ENCODE measurements around the gene YIPF2.
"Not testable (repeated sequence)": the region's sequence is repeated elsewhere in the genome, so short reads cannot be mapped to it uniquely, and the experiment has no call there.

The YIPF2 gene

GRCh38 chr19:10963865-10964264, 35.4 kb upstream of the YIPF2 start:
- Histone ChIP-seq H3K27me3 (ENCODE audit: control insufficient read depth in 1 of 2, insufficient read depth in 2 of 2, low read length in 2 of 2) (no peaks in the 10 kb centered on the region), H3K4me1 (ENCODE audit: control insufficient read depth in 1 of 2, insufficient read depth in 2 of 2, low read length in 2 of 2) (peaks cover 32 to 43% of the 10 kb centered on the region in 2 donors), H3K9me3 (ENCODE audit: control insufficient read depth in 1 of 2, low read length in 2 of 2) (no peaks in the 10 kb centered on the region), H3K27ac (ENCODE audit: low read depth, low read length) (no peak overlapping the region), H3K4me3 (ENCODE audit: low read depth in 1 of 2, low read length in 2 of 2) (no peak overlapping the region), H3K36me3 (ENCODE audit: control insufficient read depth in 1 of 2, insufficient read depth in 2 of 2, low read length in 2 of 2) (no peaks in the 10 kb centered on the region), H3K9ac (ENCODE audit: low read depth in 1 of 2, low read length in 2 of 2) (no peak overlapping the region)

- peaks cover 23 to 35% of the 10 kb centered on the region in 2 donors for H3K4me1 ChIP-seq (ENCODE audit: control insufficient read depth in 1 of 2, insufficient read depth in 2 of 2, low read length in 2 of 2)
- no peaks in the 10 kb centered on the region for H3K9me3 ChIP-seq (ENCODE audit: control insufficient read depth in 1 of 2, low read length in 2 of 2)
- H3K27me3 ChIP-seq (ENCODE audit: control insufficient read depth in 1 of 2, insufficient read depth in 2 of 2, low read length in 2 of 2), result no peaks in the 10 kb centered on the region
- H3K9ac ChIP-seq (ENCODE audit: low read depth in 1 of 2, low read length in 2 of 2), result no peak overlapping the region
- no peaks in the 10 kb centered on the region for H3K36me3 ChIP-seq (ENCODE audit: control insufficient read depth in 1 of 2, insufficient read depth in 2 of 2, low read length in 2 of 2)
- no peak overlapping the region for H3K27ac ChIP-seq (ENCODE audit: low read depth, low read length)
- no peak overlapping the region for H3K4me3 ChIP-seq (ENCODE audit: low read depth in 1 of 2, low read length in 2 of 2)
These were observed 34.4 kb upstream of the YIPF2 start for GRCh38 chr19:10962863-10963262.

- Histone ChIP-seq H3K4me1 (ENCODE audit: control insufficient read depth in 1 of 2, insufficient read depth in 2 of 2, low read length in 2 of 2) (peaks cover 23 to 30% of the 10 kb centered on the region in 2 donors), H3K4me3 (ENCODE audit: low read depth in 1 of 2, low read length in 2 of 2) (peak overlapping the region; percentile 89 to 98), H3K27me3 (ENCODE audit: control insufficient read depth in 1 of 2, insufficient read depth in 2 of 2, low read length in 2 of 2) (no peaks in the 10 kb centered on the region), H3K27ac (ENCODE audit: low read depth, low read length) (peak overlapping the region; percentile 32), H3K9ac (ENCODE audit: low read depth in 1 of 2, low read length in 2 of 2) (peak overlapping the region; percentile 77 to 86), H3K9me3 (ENCODE audit: control insufficient read depth in 1 of 2, low read length in 2 of 2) (no peaks in the 10 kb centered on the region), H3K36me3 (ENCODE audit: control insufficient read depth in 1 of 2, insufficient read depth in 2 of 2, low read length in 2 of 2) (no peaks in the 10 kb centered on the region)
These were observed 32.8 kb upstream of the YIPF2 start for GRCh38 chr19:10961073-10961860.

GRCh38 chr19:10960314-10961072, 32.1 kb upstream of the YIPF2 start, which contains the start of gene SMARCA4:
Gene SMARCA4, plus strand, starts transcription at chr19:10961030. Its CDS starts 23,122 bp downstream, at chr19:10984152.
- H3K4me3 ChIP-seq (ENCODE audit: low read depth in 1 of 2, low read length in 2 of 2), result peak within 1 kb of the TSS; percentile 89 to 98
- peak within 1 kb of the TSS; percentile 89 for H3K27ac ChIP-seq (ENCODE audit: low read depth, low read length)
- peak within 1 kb of the TSS; percentile 89 to 90 for H3K9ac ChIP-seq (ENCODE audit: low read depth in 1 of 2, low read length in 2 of 2)
- H3K27me3 ChIP-seq (ENCODE audit: control insufficient read depth in 1 of 2, insufficient read depth in 2 of 2, low read length in 2 of 2), result no peaks in the 10 kb centered on the region
- no peaks in the 10 kb centered on the region for H3K36me3 ChIP-seq (ENCODE audit: control insufficient read depth in 1 of 2, insufficient read depth in 2 of 2, low read length in 2 of 2)
- no peaks in the 10 kb centered on the region for H3K9me3 ChIP-seq (ENCODE audit: control insufficient read depth in 1 of 2, low read length in 2 of 2)
- peaks cover 23 to 30% of the 10 kb centered on the region in 2 donors for H3K4me1 ChIP-seq (ENCODE audit: control insufficient read depth in 1 of 2, insufficient read depth in 2 of 2, low read length in 2 of 2)

DNA sequence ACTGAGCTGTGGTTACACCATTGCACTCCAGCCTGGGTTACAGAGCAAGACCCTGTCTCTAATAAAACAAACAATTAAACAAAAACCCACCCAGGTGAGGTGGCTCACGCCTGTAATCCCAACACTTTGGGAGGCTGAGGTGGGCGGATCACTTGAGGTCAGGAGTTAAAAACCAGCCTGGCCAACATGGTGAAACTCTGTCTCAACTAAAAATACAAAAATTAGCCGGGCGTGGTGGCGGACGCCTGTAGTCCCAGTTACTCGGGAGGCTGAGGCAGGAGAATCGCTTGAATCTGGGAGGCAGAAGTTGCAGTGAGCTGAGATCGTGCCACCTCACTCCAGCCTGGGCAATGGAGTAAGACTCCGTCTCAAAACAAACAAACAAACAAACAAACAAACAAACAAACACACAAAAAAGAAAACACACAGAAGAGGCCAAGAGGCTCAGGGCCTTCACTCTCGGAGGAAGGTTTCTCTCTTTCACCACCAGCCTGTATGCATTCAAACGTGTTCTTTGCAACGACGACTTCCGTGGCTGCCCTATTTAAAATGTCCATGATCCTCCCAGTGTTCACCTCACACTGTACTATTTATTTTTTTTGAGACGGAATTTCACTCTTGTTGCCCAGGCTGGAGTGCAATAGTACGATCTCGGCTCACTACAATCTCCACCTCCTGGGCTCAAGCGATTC, 31.0 kb upstream of the YIPF2 start:
- peaks cover 23 to 30% of the 10 kb centered on the region in 2 donors for H3K4me1 ChIP-seq (ENCODE audit: control insufficient read depth in 1 of 2, insufficient read depth in 2 of 2, low read length in 2 of 2)
- peak overlapping the region; percentile 89 to 90 for H3K9ac ChIP-seq (ENCODE audit: low read depth in 1 of 2, low read length in 2 of 2)
- H3K27me3 ChIP-seq (ENCODE audit: control insufficient read depth in 1 of 2, insufficient read depth in 2 of 2, low read length in 2 of 2); H3K9me3 ChIP-seq (ENCODE audit: control insufficient read depth in 1 of 2, low read length in 2 of 2); H3K36me3 ChIP-seq (ENCODE audit: control insufficient read depth in 1 of 2, insufficient read depth in 2 of 2, low read length in 2 of 2); H3K27ac ChIP-seq (ENCODE audit: low read depth, low read length): not testable (repeated sequence)
- peak overlapping the region in 1 of 2 donors; percentile 65 for H3K4me3 ChIP-seq (ENCODE audit: low read depth in 1 of 2, low read length in 2 of 2)

- no peaks in the 10 kb centered on the region for H3K36me3 ChIP-seq (ENCODE audit: control insufficient read depth in 1 of 2, insufficient read depth in 2 of 2, low read length in 2 of 2)
- no peaks in the 10 kb centered on the region for H3K9me3 ChIP-seq (ENCODE audit: control insufficient read depth in 1 of 2, low read length in 2 of 2)
- H3K4me1 ChIP-seq (ENCODE audit: control insufficient read depth in 1 of 2, insufficient read depth in 2 of 2, low read length in 2 of 2), result peaks cover 0 to 10% of the 10 kb centered on the region in 2 donors
- H3K9ac ChIP-seq (ENCODE audit: low read depth in 1 of 2, low read length in 2 of 2), result no peak overlapping the region
- H3K27me3 ChIP-seq (ENCODE audit: control insufficient read depth in 1 of 2, insufficient read depth in 2 of 2, low read length in 2 of 2), result no peaks in the 10 kb centered on the region
- H3K4me3 ChIP-seq (ENCODE audit: low read depth in 1 of 2, low read length in 2 of 2), result no peak overlapping the region
- no peak overlapping the region for H3K27ac ChIP-seq (ENCODE audit: low read depth, low read length)
These were observed 24.4 kb upstream of the YIPF2 start for GRCh38 chr19:10952809-10953208.

DNA sequence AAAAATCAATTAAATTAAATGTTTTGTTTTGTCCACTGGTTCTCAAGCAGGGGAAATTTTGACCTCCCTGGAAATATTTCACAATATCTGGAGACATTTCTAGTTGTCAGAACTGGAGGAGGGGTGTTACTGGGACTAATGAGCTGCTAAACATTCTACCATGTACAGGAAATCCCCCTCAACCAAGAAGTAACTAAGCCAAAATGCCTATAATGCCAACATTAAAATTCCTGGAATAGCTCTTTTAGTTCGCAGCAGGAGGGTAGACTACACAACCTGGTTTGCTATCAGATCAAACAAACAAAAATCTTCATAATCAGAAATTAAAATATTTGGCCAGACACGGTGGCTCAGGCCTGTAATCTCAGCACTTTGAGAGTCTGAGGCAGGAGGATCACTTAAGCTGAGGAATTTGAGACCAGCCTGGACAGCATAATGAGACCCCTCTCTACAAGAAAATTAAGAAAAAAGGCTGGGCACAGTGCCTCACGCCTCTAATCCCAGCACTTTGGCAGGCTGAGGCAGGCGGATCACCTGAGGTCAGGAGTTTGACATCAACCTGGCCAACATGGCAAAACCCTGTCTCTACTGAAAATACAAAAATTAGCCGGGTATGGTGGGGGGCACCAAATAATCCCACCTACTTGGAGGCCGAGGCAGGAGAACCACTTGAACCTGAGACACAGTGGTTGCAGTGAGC, 18.7 kb upstream of the YIPF2 start:
- H3K9me3 ChIP-seq (ENCODE audit: control insufficient read depth in 1 of 2, low read length in 2 of 2), result no peaks in the 10 kb centered on the region
- no peak overlapping the region for H3K4me3 ChIP-seq (ENCODE audit: low read depth in 1 of 2, low read length in 2 of 2)
- H3K27me3 ChIP-seq (ENCODE audit: control insufficient read depth in 1 of 2, insufficient read depth in 2 of 2, low read length in 2 of 2), result no peaks in the 10 kb centered on the region
- no peaks in the 10 kb centered on the region for H3K36me3 ChIP-seq (ENCODE audit: control insufficient read depth in 1 of 2, insufficient read depth in 2 of 2, low read length in 2 of 2)
- no peak overlapping the region for H3K9ac ChIP-seq (ENCODE audit: low read depth in 1 of 2, low read length in 2 of 2)
- H3K4me1 ChIP-seq (ENCODE audit: control insufficient read depth in 1 of 2, insufficient read depth in 2 of 2, low read length in 2 of 2), result peaks cover 0 to 2% of the 10 kb centered on the region in 2 donors
- no peak overlapping the region for H3K27ac ChIP-seq (ENCODE audit: low read depth, low read length)

- Histone ChIP-seq H3K27me3 (ENCODE audit: control insufficient read depth in 1 of 2, insufficient read depth in 2 of 2, low read length in 2 of 2) (no peaks in the 10 kb centered on the region), H3K9ac (ENCODE audit: low read depth in 1 of 2, low read length in 2 of 2) (no peak overlapping the region), H3K36me3 (ENCODE audit: control insufficient read depth in 1 of 2, insufficient read depth in 2 of 2, low read length in 2 of 2) (no peaks in the 10 kb centered on the region), H3K4me3 (ENCODE audit: low read depth in 1 of 2, low read length in 2 of 2) (no peak overlapping the region), H3K9me3 (ENCODE audit: control insufficient read depth in 1 of 2, low read length in 2 of 2) (no peaks in the 10 kb centered on the region), H3K27ac (ENCODE audit: low read depth, low read length) (no peak overlapping the region), H3K4me1 (ENCODE audit: control insufficient read depth in 1 of 2, insufficient read depth in 2 of 2, low read length in 2 of 2) (peaks cover 0 to 6% of the 10 kb centered on the region in 2 donors)
These were observed 16.8 kb upstream of the YIPF2 start for GRCh38 chr19:10945264-10945663.

DNA sequence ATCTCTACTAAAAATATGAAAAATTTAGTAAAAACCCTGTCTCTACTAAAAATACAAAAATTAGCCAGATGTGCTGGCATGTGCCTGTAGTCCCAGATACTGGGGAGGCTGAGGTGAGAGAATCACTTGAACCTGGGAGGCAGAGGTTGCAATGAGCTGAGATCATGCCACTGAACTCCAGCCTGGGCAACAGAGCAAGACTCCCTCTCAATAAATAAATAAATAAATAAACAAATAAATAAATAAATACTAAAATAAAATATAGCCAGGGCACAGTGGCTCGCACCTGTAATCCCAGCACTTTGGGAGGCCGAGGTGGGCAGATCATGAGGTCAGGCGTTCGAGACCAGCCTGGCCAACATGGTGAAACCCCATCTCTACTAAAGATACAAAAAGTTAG, 15.0 kb upstream of the YIPF2 start:
- not testable (repeated sequence) for H3K36me3 ChIP-seq (ENCODE audit: control insufficient read depth in 1 of 2, insufficient read depth in 2 of 2, low read length in 2 of 2); H3K4me3 ChIP-seq (ENCODE audit: low read depth in 1 of 2, low read length in 2 of 2); H3K9ac ChIP-seq (ENCODE audit: low read depth in 1 of 2, low read length in 2 of 2); H3K9me3 ChIP-seq (ENCODE audit: control insufficient read depth in 1 of 2, low read length in 2 of 2); H3K27me3 ChIP-seq (ENCODE audit: control insufficient read depth in 1 of 2, insufficient read depth in 2 of 2, low read length in 2 of 2); H3K27ac ChIP-seq (ENCODE audit: low read depth, low read length)
- peaks cover 0 to 14% of the 10 kb centered on the region in 2 donors for H3K4me1 ChIP-seq (ENCODE audit: control insufficient read depth in 1 of 2, insufficient read depth in 2 of 2, low read length in 2 of 2)
